Vagina (tissue), 2 donors: Measurements from ENCODE around the gene WARS2.
"Not testable (repeated sequence)": the region's sequence is repeated elsewhere in the genome, so short reads cannot be mapped to it uniquely, and the experiment has no call there.

Experiments used
- POLR2AphosphoS5 ChIP-seq, 2 donors: sonication (generic); formaldehyde crosslinking; IDR thresholded peaks; one replicate each; pipeline ENCODE4 v1.9.0; 2017; ENCODE audit warnings: antibody characterized with exemption in 2 of 2, mild to moderate bottlenecking in 2 of 2, low read depth in 1 of 2; ENCODE audit not compliant: insufficient read depth in 1 of 2
- TF ChIP-seq, protein P1 (sequence below), 3 experiments: fragments of 450-650 bp in 2 of 3; fragments of 200-600 bp in 1 of 3; sonication (generic) in 1 of 3; IDR thresholded peaks; one replicate each; pipeline ENCODE4 v1.5.1; 2017 to 2019; ENCODE audit warnings: antibody characterized with exemption in 3 of 3, mild to moderate bottlenecking in 2 of 3, moderate library complexity in 2 of 3

DNA sequence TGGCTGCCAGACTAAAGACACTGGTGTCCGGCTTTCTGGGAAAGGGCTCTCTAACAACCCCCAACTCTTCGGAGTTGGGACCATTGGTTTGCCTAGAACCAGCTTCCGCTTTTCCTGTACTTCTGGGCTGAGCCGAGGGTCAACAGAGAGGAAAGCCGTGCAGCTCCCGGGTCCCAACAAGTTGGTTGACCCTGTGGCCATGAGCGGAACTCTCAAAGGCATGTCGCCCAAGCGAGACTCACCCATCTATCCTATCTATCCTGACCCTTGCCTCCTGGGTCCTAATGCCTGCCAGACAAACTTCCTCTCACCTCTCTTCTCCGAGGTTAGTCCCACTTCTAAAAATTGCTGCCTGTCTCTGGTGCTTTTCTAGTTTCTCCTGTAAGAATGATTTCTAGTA, 32.5 kb upstream of the WARS2 start:
- TF ChIP-seq, protein P1, sequence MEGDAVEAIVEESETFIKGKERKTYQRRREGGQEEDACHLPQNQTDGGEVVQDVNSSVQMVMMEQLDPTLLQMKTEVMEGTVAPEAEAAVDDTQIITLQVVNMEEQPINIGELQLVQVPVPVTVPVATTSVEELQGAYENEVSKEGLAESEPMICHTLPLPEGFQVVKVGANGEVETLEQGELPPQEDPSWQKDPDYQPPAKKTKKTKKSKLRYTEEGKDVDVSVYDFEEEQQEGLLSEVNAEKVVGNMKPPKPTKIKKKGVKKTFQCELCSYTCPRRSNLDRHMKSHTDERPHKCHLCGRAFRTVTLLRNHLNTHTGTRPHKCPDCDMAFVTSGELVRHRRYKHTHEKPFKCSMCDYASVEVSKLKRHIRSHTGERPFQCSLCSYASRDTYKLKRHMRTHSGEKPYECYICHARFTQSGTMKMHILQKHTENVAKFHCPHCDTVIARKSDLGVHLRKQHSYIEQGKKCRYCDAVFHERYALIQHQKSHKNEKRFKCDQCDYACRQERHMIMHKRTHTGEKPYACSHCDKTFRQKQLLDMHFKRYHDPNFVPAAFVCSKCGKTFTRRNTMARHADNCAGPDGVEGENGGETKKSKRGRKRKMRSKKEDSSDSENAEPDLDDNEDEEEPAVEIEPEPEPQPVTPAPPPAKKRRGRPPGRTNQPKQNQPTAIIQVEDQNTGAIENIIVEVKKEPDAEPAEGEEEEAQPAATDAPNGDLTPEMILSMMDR (IDR thresholded peaks at IDR 0.05) = not testable (repeated sequence)
- TF ChIP-seq POLR2AphosphoS5 (IDR thresholded peaks at IDR 0.05; ENCODE audit: insufficient read depth in 1 of 2, low read depth in 1 of 2) = not testable (repeated sequence)
